HG02610 (cell line): ENCODE data around the gene SNX7.

Experiments used
- ATAC-seq: cut with Tn5 transposase; IDR thresholded peaks from one replicate; pipeline ENCODE4 v1.9.1; 2021; ENCODE audit warnings: mild to moderate bottlenecking, moderate library complexity; ENCODE audit not compliant: unreplicated experiment

Gene SNX7

DNA sequence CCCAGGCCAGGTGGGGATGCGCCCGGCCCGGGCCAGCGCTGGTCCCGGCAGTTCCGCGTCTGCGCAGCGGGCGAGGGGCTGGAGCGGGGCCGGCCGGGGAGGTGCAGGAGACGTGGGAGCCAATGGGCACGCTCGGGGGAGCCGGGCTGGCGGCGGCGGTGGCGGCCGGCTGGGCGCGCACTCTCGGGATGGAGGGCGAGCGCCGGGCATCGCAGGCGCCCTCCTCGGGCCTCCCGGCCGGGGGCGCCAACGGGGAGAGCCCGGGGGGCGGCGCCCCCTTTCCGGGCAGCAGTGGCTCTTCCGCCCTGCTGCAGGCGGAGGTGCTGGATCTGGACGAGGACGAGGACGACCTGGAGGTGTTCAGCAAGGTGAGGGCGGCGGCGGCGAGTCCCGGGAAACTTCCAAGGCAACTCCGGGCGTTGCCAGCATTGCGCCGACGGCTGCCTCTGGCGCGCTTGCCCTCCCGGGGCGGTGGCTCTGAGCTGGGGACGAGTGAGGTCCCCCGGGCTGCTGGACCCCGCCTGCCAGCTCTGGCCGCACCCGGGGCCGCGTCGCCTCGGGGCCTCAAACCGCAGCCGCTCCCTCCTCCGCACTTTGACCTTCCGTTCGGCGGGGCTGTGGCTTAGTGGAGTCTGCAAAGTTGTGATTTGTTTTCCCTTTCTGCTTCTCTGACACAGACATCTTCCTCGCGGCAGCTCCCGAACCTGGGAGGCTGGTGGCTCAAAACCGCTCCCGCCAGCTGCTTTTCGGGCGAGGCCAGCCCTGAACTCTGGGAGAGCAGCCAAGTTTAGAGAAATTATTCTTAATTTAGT, at the start of gene SNX7:
Gene SNX7 (plus strand): TSS at position 178 of the 812 bp plus-strand sequence. CDS start 11 bp downstream, at position 189.
- ATAC-seq: peak; percentile 92

DNA sequence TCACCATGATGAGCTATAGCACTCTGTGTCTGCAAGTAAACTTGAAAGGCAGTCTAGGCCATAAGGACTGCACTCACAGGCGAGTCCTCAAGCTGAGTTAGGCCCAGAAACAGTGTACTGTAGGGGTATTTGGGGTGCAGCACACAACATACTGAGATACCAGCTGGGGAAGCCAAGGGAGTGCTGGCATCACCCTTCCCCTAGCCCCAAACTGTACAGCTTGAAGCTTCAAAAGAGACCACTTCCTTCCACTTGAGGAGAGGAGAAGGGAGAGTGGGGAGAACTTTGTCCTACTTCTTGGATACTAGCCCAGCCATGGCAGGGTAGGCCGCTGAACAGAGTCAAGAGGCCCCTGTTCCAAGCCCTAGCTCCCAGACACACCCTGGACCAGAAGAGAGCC, 24.2 kb upstream of the SNX7 start:
- no peak for ATAC-seq

- no peak for ATAC-seq
These were observed 23.3 kb upstream of the SNX7 start for GRCh38 chr1:98638185-98638584.

DNA sequence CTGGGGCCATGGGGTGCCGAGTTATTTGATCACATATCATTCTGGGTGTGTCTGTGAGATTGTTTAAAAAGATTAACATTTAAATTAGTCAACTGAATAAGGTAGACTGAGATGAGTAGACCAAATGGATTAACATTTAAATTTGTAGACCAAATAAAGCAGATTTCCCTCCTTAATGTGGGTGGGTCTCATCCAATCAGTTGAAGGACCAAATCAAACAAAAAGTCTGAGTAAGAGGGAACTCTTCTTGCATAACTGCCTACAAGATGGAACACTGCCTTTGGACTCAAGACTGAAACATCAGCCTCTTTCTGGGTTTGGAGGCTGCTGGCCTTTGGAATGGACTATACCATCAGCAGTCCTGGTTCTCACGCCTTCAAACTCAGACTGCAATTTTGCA, 17.0 kb upstream of the SNX7 start:
- no peak for ATAC-seq

GRCh38 chr1:98651116-98651632, 10.3 kb upstream of the SNX7 start:
- ATAC-seq: no peak

DNA sequence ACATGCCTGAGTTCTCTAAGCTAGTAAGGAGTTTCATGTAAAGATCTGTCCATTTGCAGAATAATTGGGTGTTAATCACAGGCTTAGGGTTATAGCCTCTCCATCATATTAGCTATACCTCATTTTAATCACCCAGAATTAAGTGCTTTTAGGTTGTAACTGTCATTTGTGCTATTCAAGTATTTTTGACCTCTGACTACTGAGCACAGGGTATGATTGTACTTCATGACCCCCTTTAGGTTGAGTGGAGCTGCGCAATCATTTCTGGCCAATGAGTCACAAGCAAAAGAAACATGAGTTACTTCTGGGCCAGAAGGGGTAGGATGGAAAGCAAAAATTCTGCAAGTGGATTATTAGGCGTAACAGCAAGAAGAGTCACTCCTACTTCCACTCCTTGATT, 8.4 kb upstream of the SNX7 start:
- ATAC-seq: no peak

DNA sequence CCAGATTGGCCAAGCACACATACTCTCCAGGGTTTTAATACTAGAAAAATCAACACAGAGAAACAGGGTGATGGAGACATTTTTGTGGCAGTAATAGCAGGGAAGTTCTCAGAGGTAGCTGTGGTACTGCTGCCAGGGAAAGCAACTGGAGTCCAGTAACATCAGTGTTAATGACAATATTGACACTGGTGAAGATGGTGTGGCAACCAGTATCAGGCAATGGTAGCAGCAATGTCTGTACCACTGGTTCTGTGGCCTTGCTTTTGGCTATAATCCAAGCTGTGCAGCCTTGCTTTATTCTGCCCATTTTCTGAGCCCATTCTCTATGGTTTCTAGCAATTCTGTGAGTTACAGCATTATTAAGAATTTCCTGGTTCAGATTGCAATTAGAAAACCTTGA, 1.6 kb upstream of the SNX7 start:
- ATAC-seq: no peak

- ATAC-seq: peak; percentile 17
These were observed 479 bp upstream of the SNX7 start for GRCh38 chr1:98660940-98661543.

DNA sequence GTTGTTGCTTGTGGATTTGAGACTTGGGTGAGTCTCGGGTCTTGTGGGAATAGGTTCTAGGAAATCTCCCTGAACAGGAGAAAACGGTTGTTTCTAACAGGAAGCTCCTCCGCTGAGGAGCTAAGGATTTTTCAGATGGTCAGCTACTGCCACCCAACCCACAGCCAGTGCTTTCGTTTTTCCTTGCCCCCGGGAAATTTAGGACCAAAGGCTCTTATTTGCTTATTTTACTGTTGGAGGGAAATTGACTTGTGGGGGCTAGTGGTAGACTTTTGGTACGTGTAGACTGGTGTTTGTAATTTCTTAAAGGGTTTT, 792 bp downstream of the SNX7 start:
- ATAC-seq: no peak

GRCh38 chr1:98668733-98669132, 7.2 kb downstream of the SNX7 start:
- no peak for ATAC-seq

DNA sequence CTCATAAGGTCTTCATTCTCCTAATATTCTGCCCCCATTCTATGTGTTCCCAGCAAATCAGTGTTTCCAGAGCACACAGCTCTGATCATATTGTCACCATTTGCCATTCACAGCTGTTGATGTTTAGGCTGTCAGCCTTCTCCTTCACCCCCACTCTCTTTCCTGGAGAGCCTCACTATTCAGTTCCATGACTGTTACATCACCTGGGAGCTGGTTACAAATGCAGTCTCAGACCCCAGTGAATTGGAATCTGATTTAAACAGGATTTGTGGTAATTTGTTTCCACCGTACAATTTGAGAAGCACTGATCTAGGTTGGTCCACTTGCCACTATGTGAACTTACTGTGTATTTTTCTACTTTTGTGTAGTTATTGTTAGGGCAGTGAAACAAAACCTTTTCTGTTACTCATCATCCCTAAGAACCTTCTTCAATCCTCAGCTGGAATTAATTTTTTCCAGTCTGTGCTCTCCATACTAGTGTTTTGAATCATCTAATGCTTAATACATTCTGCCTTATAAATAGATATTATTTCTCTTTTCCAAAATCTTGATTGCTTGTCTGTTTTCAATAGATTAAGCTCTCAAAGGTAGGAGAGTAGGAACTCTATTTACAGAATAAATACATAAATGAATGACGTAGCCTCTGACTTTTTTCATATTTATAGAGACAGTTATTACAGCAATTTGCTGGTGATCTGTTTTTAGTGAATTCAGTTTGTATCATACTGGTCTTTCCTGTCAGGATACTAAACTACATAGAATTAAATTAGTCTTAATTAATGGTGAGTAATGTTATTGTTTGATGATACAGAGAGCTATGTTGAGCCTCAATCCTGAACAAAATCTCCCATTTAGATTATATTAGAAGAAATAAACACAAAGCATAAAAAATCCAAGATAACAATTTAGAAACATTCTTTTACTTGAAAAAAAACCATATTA, 8.1 kb downstream of the SNX7 start:
- no peak for ATAC-seq

- ATAC-seq: no peak
These were observed 10.7 kb downstream of the SNX7 start for GRCh38 chr1:98672189-98672588.

DNA sequence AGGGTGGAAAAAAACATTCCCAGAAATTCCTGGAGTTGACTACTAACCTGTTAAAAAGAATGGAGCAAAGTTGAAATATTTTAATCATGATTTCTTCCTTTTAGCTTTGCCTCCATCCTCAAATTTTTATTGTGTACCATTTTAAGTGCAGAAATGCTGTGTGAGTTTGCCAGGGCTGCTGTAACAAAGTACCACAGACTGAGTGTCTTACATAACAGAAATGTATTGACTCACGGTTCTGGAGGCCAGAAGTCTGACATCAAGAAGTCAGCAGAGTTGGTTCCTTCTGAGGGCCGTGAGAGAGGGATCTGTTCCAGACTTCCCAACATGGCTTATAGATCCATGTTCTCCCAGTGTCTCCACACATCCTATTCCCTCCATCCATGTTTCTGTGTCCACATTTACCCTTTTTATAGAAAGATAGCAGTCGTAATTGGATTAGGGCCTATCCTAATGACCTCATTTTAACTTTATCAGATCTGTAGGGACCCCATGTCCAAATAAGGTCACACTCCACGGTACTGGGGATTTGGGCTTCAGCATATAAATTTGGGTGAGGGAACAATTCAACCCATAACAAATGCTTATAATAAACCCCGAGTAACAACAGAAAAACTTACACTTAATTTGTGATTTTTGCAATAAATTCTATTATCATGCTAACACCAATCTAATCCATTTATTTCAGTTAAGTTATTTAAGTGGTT, 12.7 kb downstream of the SNX7 start:
- no peak for ATAC-seq

GRCh38 chr1:98675282-98675681, 13.8 kb downstream of the SNX7 start:
- ATAC-seq: no peak

GRCh38 chr1:98677288-98677687, 15.8 kb downstream of the SNX7 start:
- ATAC-seq: no peak

- no peak for ATAC-seq
These were observed 20.3 kb downstream of the SNX7 start for GRCh38 chr1:98681812-98682211.

- ATAC-seq: no peak
These were observed 26.7 kb downstream of the SNX7 start for GRCh38 chr1:98688110-98688739.

DNA sequence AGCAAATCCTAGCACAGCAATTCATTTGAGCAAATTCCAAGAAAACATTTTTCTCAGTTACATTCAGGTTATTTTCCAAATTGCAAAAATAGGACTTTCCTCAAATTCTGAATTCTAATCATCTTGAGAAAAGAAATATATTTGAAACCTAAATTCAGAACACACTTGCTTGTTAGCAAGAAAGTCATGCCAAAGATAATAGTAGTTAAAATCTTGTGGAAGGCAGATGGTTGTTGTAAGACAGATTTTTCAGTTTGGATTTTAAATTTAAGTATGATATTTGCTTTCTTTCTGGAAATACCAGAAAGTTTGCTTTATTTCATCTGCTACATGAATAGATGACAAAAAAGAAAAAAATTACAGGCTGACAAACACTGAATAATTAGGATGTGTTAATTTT, 29.1 kb downstream of the SNX7 start:
- no peak for ATAC-seq

- no peak for ATAC-seq
These were observed 31.0 kb downstream of the SNX7 start for GRCh38 chr1:98692482-98692881.

GRCh38 chr1:98693385-98693784, 31.9 kb downstream of the SNX7 start:
- no peak for ATAC-seq
